ENCODE results near the gene HDAC4. TPM values are rescaled to one million over a fixed set of nuclear protein-coding genes. Genes with fewer than 3 reads are reported as not detected.

The HDAC4 gene
- total RNA-seq, 1 experiment from 2014 or later: 40.1 TPM

GRCh38 chr2:239203443-239204135, 197.2 kb downstream of the HDAC4 start:
- Histone ChIP-seq H3K4me3 (ENCODE audit: low read depth in 2 of 2, low read length in 2 of 2) (no peak overlapping the region), H3K36me3 (ENCODE audit: control insufficient read depth, insufficient read depth, low read length) (no peaks in the 10 kb centered on the region), H3K4me1 (ENCODE audit: control insufficient read depth, insufficient read depth, low read length) (no peaks in the 10 kb centered on the region), H3K9me3 (ENCODE audit: control insufficient read depth, insufficient read depth, low read depth, low read length) (no peaks in the 10 kb centered on the region), H3K27me3 (ENCODE audit: control insufficient read depth, insufficient read depth, low read length) (no peaks in the 10 kb centered on the region), H3K27ac (ENCODE audit: low read length) (no peak overlapping the region)
- intact Hi-C loops (cut with micrococcal nuclease; ENCODE audit: unreplicated experiment) (no loop called here), in situ Hi-C loops (cut with HindIII; ENCODE audit: low pct_unique_long_range_greater_than_20kb, low sequenced_read_pairs) (no loop called here)
- BruUV-seq (replicated peaks): no TSS peak
- DNase-seq (ENCODE audit: low read depth, low spot score): no peak
- POLR2A ChIA-PET: no interaction called here
- CTCF ChIA-PET: no interaction called here
- TF ChIP-seq REST (IDR thresholded peaks at IDR 0.05; ENCODE audit: insufficient read depth in 1 of 2, low read depth in 2 of 2, low read length in 1 of 2) (no peak), POLR2AphosphoS5 (IDR thresholded peaks at IDR 0.05; ENCODE audit: low read depth, low read length) (no peak), TCF7L2 (IDR thresholded peaks at IDR 0.05; ENCODE audit: low read depth, low read length) (no peak), SIN3A (IDR thresholded peaks at IDR 0.05; ENCODE audit: borderline replicate concordance, insufficient read depth, low read depth, low read length) (no peak), CTCF (IDR thresholded peaks at IDR 0.05) (no peak)
- no peak for ATAC-seq

GRCh38 chr2:239202836-239203235, 198.0 kb downstream of the HDAC4 start:
- H3K9me3 ChIP-seq (ENCODE audit: control insufficient read depth, insufficient read depth, low read depth, low read length): no peaks in the 10 kb centered on the region
- intact Hi-C loops (cut with micrococcal nuclease; ENCODE audit: unreplicated experiment) (no loop called here), in situ Hi-C loops (cut with HindIII; ENCODE audit: low pct_unique_long_range_greater_than_20kb, low sequenced_read_pairs) (no loop called here)
- H3K27me3 ChIP-seq (ENCODE audit: control insufficient read depth, insufficient read depth, low read length): no peaks in the 10 kb centered on the region
- ChIA-PET POLR2A (no interaction called here), CTCF (no interaction called here)
- H3K4me3 ChIP-seq (ENCODE audit: low read depth in 2 of 2, low read length in 2 of 2): no peak overlapping the region
- H3K27ac ChIP-seq (ENCODE audit: low read length): no peak overlapping the region
- no peaks in the 10 kb centered on the region for H3K36me3 ChIP-seq (ENCODE audit: control insufficient read depth, insufficient read depth, low read length)
- DNase-seq (ENCODE audit: low read depth, low spot score): no peak
- TF ChIP-seq SIN3A (IDR thresholded peaks at IDR 0.05; ENCODE audit: borderline replicate concordance, insufficient read depth, low read depth, low read length) (no peak), POLR2AphosphoS5 (IDR thresholded peaks at IDR 0.05; ENCODE audit: low read depth, low read length) (no peak), TCF7L2 (IDR thresholded peaks at IDR 0.05; ENCODE audit: low read depth, low read length) (no peak), REST (IDR thresholded peaks at IDR 0.05; ENCODE audit: insufficient read depth in 1 of 2, low read depth in 2 of 2, low read length in 1 of 2) (no peak), CTCF (IDR thresholded peaks at IDR 0.05) (no peak)
- BruUV-seq (replicated peaks): no TSS peak
- no peak for ATAC-seq
- H3K4me1 ChIP-seq (ENCODE audit: control insufficient read depth, insufficient read depth, low read length): no peaks in the 10 kb centered on the region
